HEK293 (cell line): ENCODE results near the gene TEPSIN.

Experiments
- CTCF ChIA-PET: fragments of 350-600 bp; formaldehyde crosslinking; extraction: SDS; loops from one replicate; lab custom pipeline; 2021; ENCODE audit warnings: antibody characterized with exemption; lab: Yijun Ruan, JAX
- POLR2A ChIA-PET: fragments of 300-600 bp; formaldehyde crosslinking; extraction: SDS; loops from one replicate; lab custom pipeline; 2020; ENCODE audit warnings: antibody characterized with exemption, inconsistent platforms; lab: Yijun Ruan, JAX
- H3K27ac ChIP-seq: fragments of 200-500 bp; sonication (Bioruptor generic); 2 replicates; pipeline ENCODE4 v1.5.1; 2014; ENCODE audit warnings: low read depth, low read length, control low read depth, inconsistent platforms; ENCODE audit errors: extremely low read depth
- H3K36me3 ChIP-seq, 2 experiments: fragments of 200-500 bp in 1 of 2; sonication (Bioruptor generic) in 1 of 2; 1 replicate in 1 of 2; 2 replicates in 1 of 2; pipeline ENCODE4 v1.5.1; 2014 to 2017; ENCODE audit warnings: inconsistent platforms in 2 of 2, low read length in 2 of 2; ENCODE audit not compliant: control insufficient read depth in 2 of 2, insufficient read depth in 1 of 2
- H3K4me1 ChIP-seq: fragments of 200-500 bp; sonication (Bioruptor generic); 2 replicates; pipeline ENCODE4 v1.5.1; 2014; ENCODE audit warnings: mild to moderate bottlenecking, low read length, inconsistent platforms; ENCODE audit not compliant: control insufficient read depth, insufficient read depth
- H3K4me3 ChIP-seq: 2 replicates; pipeline ENCODE4 v1.5.1; 2011; ENCODE audit warnings: low read depth, mild to moderate bottlenecking, control low read depth, low read length, moderate library complexity
- H3K9me3 ChIP-seq: fragments of 200-500 bp; sonication (Bioruptor generic); 2 replicates; pipeline ENCODE4 v1.5.1; 2014; ENCODE audit warnings: low read depth, low read length, inconsistent platforms; ENCODE audit not compliant: control insufficient read depth, insufficient read depth
- GLI4 ChIP-seq: fragments of 450-650 bp; formaldehyde crosslinking; IDR thresholded peaks from 2 replicates; pipeline ENCODE4 v1.5.1; 2016; ENCODE audit warnings: missing biosample characterization, missing genetic modification characterization
- KLF8 ChIP-seq: fragments of 450-650 bp; formaldehyde crosslinking; IDR thresholded peaks from 2 replicates; pipeline ENCODE4 v1.5.1; 2016; ENCODE audit warnings: missing biosample characterization, missing genetic modification characterization
- OVOL3 ChIP-seq: fragments of 450-650 bp; formaldehyde crosslinking; IDR thresholded peaks from 2 replicates; pipeline ENCODE4 v1.5.1; 2016; ENCODE audit warnings: missing biosample characterization, missing genetic modification characterization
- PRDM6 ChIP-seq: fragments of 450-650 bp; formaldehyde crosslinking; IDR thresholded peaks from 2 replicates; pipeline ENCODE4 v1.5.1; 2017; ENCODE audit warnings: missing biosample characterization, missing genetic modification characterization
- SCRT1 ChIP-seq: fragments of 450-650 bp; formaldehyde crosslinking; IDR thresholded peaks from 2 replicates; pipeline ENCODE4 v1.5.1; 2016; ENCODE audit warnings: missing biosample characterization, missing genetic modification characterization, borderline replicate concordance
- ZBTB44 ChIP-seq: fragments of 450-650 bp; IDR thresholded peaks from 2 replicates; pipeline ENCODE4 v1.5.1; 2018; ENCODE audit warnings: missing biosample characterization, mild to moderate bottlenecking, missing genetic modification characterization
- ZBTB49 ChIP-seq: fragments of 450-650 bp; formaldehyde crosslinking; IDR thresholded peaks from 2 replicates; pipeline ENCODE4 v1.5.1; 2016; ENCODE audit warnings: missing biosample characterization, missing genetic modification characterization, low read depth
- ZNF214 ChIP-seq: fragments of 450-650 bp; formaldehyde crosslinking; IDR thresholded peaks from 2 replicates; pipeline ENCODE4 v1.5.1; 2017; ENCODE audit warnings: missing biosample characterization, mild to moderate bottlenecking, missing genetic modification characterization, borderline replicate concordance
- ZNF26 ChIP-seq: fragments of 450-650 bp; formaldehyde crosslinking; IDR thresholded peaks from 2 replicates; pipeline ENCODE4 v1.5.1; 2016; ENCODE audit warnings: missing biosample characterization, missing genetic modification characterization
- ZNF391 ChIP-seq: fragments of 450-650 bp; formaldehyde crosslinking; IDR thresholded peaks from 2 replicates; pipeline ENCODE4 v1.5.1; 2016; ENCODE audit warnings: low read depth, missing biosample characterization, missing genetic modification characterization, borderline replicate concordance
- ZNF544 ChIP-seq: fragments of 450-650 bp; formaldehyde crosslinking; IDR thresholded peaks from 2 replicates; pipeline ENCODE4 v1.5.0; 2017; ENCODE audit warnings: missing biosample characterization, missing genetic modification characterization
- ZNF549 ChIP-seq: fragments of 450-650 bp; IDR thresholded peaks from 2 replicates; pipeline ENCODE4 v1.5.1; 2018; ENCODE audit warnings: missing biosample characterization, missing genetic modification characterization, mild to moderate bottlenecking, inconsistent platforms, moderate library complexity
- ZNF596 ChIP-seq: fragments of 450-650 bp; IDR thresholded peaks from 2 replicates; pipeline ENCODE4 v1.5.0; 2018; ENCODE audit warnings: missing biosample characterization, mild to moderate bottlenecking, missing genetic modification characterization, moderate library complexity
- ZNF600 ChIP-seq: fragments of 450-650 bp; formaldehyde crosslinking; IDR thresholded peaks from 2 replicates; pipeline ENCODE4 v1.5.1; 2016; ENCODE audit warnings: missing biosample characterization, missing genetic modification characterization
- ZNF792 ChIP-seq: fragments of 450-650 bp; formaldehyde crosslinking; IDR thresholded peaks from 2 replicates; pipeline ENCODE4 v1.5.1; 2016; ENCODE audit warnings: missing biosample characterization, missing genetic modification characterization

TEPSIN gene

GRCh38 chr17:81287152-81287551 is 48.3 kb upstream of the TEPSIN start:
- CTCF ChIA-PET: no interaction called here
- POLR2A ChIA-PET: interaction anchor here (0.7 kb wide), 1 partner anchor 803 kb away, joined by 4 read pairs; no protein-coding TSS in a partner anchor
- 0 out of 2 replicates have a peak overlapping the region, but pooled peaks have one; percentile 24 for H3K27ac ChIP-seq
- H3K4me3 ChIP-seq: no peak overlapping the region
- TF ChIP-seq ZNF549 (tag by site-specific recombination): no peak
- TF ChIP-seq, all 188 proteins: peak for 0
- Histone ChIP-seq H3K4me1 (no peaks in the 10 kb centered on the region; the same call in 1 of the 2 replicates), H3K36me3 (peaks cover 5 to 72% of the 10 kb centered on the region in 2 experiments; a peak in 2 of 3 replicates), H3K9me3 (no peaks in the 10 kb centered on the region)

- peaks cover 5 to 77% of the 10 kb centered on the region in 2 experiments; a peak in 2 of 3 replicates for H3K36me3 ChIP-seq
- ChIA-PET CTCF (interaction anchor here (0.6 to 0.9 kb wide), 2 partner anchors 16 to 32 kb away, joined by 3 read pairs; no protein-coding TSS in a partner anchor), POLR2A (interaction anchor here (0.7 kb wide), 1 partner anchor 803 kb away, joined by 4 read pairs; no protein-coding TSS in a partner anchor)
- no peaks in the 10 kb centered on the region for H3K9me3 ChIP-seq
- H3K27ac ChIP-seq: no peak overlapping the region
- TF ChIP-seq ZNF391: no peak
- TF ChIP-seq ZNF214 (tag by site-specific recombination): no peak
- TF ChIP-seq ZBTB49 (tag by site-specific recombination): no peak
- no peak for TF ChIP-seq PRDM6 (tag by site-specific recombination)
- no peak for TF ChIP-seq ZNF596 (tag by site-specific recombination)
- no peak for TF ChIP-seq ZNF600 (tag by site-specific recombination)
- no peak for TF ChIP-seq KLF8 (tag by site-specific recombination)
- no peaks in the 10 kb centered on the region; the same call in 1 of the 2 replicates for H3K4me1 ChIP-seq
- no peak overlapping the region for H3K4me3 ChIP-seq
Measured at GRCh38 chr17:81286491-81287145, 47.8 kb upstream of the TEPSIN start.

- H3K4me1 ChIP-seq: no peaks in the 10 kb centered on the region
- H3K4me3 ChIP-seq: no peak overlapping the region
- H3K9me3 ChIP-seq: no peaks in the 10 kb centered on the region
- ChIA-PET CTCF (interaction anchor here (0.6 to 0.9 kb wide), 2 partner anchors 32 to 34 kb away, joined by 3 read pairs; no protein-coding TSS in a partner anchor), POLR2A (no interaction called here)
- TF ChIP-seq ZNF26: no peak
- TF ChIP-seq ZNF792 (tag by site-specific recombination): no peak
- TF ChIP-seq OVOL3 (tag by site-specific recombination): no peak
- TF ChIP-seq GLI4: no peak
- TF ChIP-seq ZBTB44: no peak
- TF ChIP-seq ZNF544: no peak
- TF ChIP-seq SCRT1: no peak
- peaks cover 5 to 81% of the 10 kb centered on the region in 2 experiments; a peak in 2 of 3 replicates for H3K36me3 ChIP-seq
- H3K27ac ChIP-seq: no peak overlapping the region
Measured at GRCh38 chr17:81285894-81286293, 47.0 kb upstream of the TEPSIN start.
